ENCODE results near the gene KISS1. TPM values are rescaled to one million over a fixed set of nuclear protein-coding genes. Genes with fewer than 3 reads are reported as not detected.

The KISS1 gene
- total RNA-seq, 1 experiment from 2014 or later = not detected

DNA sequence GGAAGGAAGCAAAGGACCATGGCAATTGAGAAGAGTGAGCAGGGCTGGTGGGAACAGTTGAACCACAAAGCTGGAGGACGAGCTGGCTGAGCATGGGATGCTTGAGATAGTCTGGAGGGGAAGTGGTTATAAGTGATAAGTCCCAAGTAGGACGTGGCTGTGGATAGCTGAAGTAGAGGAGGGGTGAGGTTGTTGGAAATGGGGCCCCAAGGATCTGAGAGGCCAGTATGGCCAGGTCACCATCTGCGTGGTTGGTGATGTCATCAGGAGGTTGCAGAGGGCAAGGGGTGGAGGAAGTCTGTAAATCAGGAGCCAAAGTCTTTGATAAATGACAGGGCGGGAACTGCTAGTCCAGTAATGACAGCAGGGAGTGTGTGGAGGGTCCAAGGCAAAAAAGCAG, 19.2 kb downstream of the KISS1 start:
- Histone ChIP-seq H3K9ac (ENCODE audit: low read length) (no peak overlapping the region), H3K4me2 (ENCODE audit: low read depth, low read length, poor library complexity, severe bottlenecking) (no peak overlapping the region), H3K79me2 (ENCODE audit: low read length) (no peaks in the 10 kb centered on the region)

DNA sequence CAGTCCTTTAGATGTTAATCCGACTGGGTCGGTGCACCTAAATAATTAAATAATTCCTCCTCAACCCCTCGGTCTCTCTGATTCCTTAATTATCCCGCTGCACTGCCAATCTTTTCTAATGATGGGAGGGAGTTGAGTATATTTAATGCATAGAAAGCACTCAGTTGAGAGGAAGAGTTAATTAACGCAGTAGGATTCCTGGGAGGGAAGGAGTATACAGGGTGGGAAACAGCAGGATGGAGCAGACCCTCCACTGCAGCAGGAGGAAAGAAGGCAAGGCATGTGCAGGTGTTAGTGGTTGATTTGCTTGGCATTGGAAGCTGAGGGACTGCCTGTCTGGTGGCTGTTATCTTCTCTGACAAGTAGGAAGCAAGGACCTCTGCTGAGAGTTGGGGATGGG, 20.2 kb downstream of the KISS1 start:
- no peak for DNase-seq
- H3K27ac ChIP-seq (ENCODE audit: low read length) = no peak overlapping the region
- H3K36me3 ChIP-seq (ENCODE audit: insufficient read depth, low read length) = no peaks in the 10 kb centered on the region
- H3K9me3 ChIP-seq (ENCODE audit: low read length) = no peaks in the 10 kb centered on the region
- H3K9ac ChIP-seq (ENCODE audit: low read length) = no peak overlapping the region
- no peaks in the 10 kb centered on the region for H3K4me1 ChIP-seq (ENCODE audit: low read length)
- H3K4me3 ChIP-seq (ENCODE audit: low read length) = no peak overlapping the region
- no peaks in the 10 kb centered on the region for H3K9me2 ChIP-seq (replicated peaks; ENCODE audit: insufficient read depth, low read length)
- no peak overlapping the region for H2AFZ ChIP-seq (ENCODE audit: low read length)
- H3K27me3 ChIP-seq (ENCODE audit: low read length) = no peaks in the 10 kb centered on the region
- H4K20me1 ChIP-seq (ENCODE audit: insufficient read depth, low read depth, low read length) = no peaks in the 10 kb centered on the region
- no peak overlapping the region for H3K4me2 ChIP-seq (ENCODE audit: low read depth, low read length, poor library complexity, severe bottlenecking)
- H3K79me2 ChIP-seq (ENCODE audit: low read length) = no peaks in the 10 kb centered on the region

More for the DNA sequence above, 19.2 kb downstream of the KISS1 start:
- H3K27ac ChIP-seq (ENCODE audit: low read length) = no peak overlapping the region
- no peaks in the 10 kb centered on the region for H3K9me2 ChIP-seq (replicated peaks; ENCODE audit: insufficient read depth, low read length)
- no peaks in the 10 kb centered on the region for H4K20me1 ChIP-seq (ENCODE audit: insufficient read depth, low read depth, low read length)
- H3K4me1 ChIP-seq (ENCODE audit: low read length) = no peaks in the 10 kb centered on the region
- no peaks in the 10 kb centered on the region for H3K27me3 ChIP-seq (ENCODE audit: low read length)
- H3K36me3 ChIP-seq (ENCODE audit: insufficient read depth, low read length) = no peaks in the 10 kb centered on the region
- H3K9me3 ChIP-seq (ENCODE audit: low read length) = no peaks in the 10 kb centered on the region
- no peak for DNase-seq
- H2AFZ ChIP-seq (ENCODE audit: low read length) = no peak overlapping the region
- no peak overlapping the region for H3K4me3 ChIP-seq (ENCODE audit: low read length)

DNA sequence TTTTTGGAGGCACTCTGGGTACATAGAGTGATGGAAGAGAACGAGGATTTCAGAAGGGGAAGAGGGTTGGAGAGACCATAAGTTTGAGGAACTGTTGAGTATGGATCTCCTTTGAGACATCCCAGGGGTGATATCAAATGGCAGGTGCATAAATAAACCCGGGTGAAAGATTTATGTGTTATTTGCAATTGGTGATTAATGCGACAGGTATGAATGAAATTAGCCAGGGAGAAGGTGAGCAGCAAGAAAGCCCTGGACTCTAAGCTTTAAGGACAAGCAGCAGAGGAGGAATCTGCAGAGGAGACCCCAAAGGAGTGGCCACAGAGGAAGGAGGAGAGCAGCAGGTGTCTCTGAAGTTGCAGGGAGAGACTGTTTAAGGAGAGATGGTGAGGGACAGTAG, 21.3 kb downstream of the KISS1 start:
- H2AFZ ChIP-seq (ENCODE audit: low read length) = no peak overlapping the region
- no peak overlapping the region for H3K4me2 ChIP-seq (ENCODE audit: low read depth, low read length, poor library complexity, severe bottlenecking)
- no peaks in the 10 kb centered on the region for H3K36me3 ChIP-seq (ENCODE audit: insufficient read depth, low read length)
- H3K9me3 ChIP-seq (ENCODE audit: low read length) = no peaks in the 10 kb centered on the region
- H4K20me1 ChIP-seq (ENCODE audit: insufficient read depth, low read depth, low read length) = no peaks in the 10 kb centered on the region
- no peak for DNase-seq
- no peaks in the 10 kb centered on the region for H3K27me3 ChIP-seq (ENCODE audit: low read length)
- no peaks in the 10 kb centered on the region for H3K79me2 ChIP-seq (ENCODE audit: low read length)
- H3K9ac ChIP-seq (ENCODE audit: low read length) = no peak overlapping the region
- H3K9me2 ChIP-seq (replicated peaks; ENCODE audit: insufficient read depth, low read length) = no peaks in the 10 kb centered on the region
- no peaks in the 10 kb centered on the region for H3K4me1 ChIP-seq (ENCODE audit: low read length)
- no peak overlapping the region for H3K4me3 ChIP-seq (ENCODE audit: low read length)
- no peak overlapping the region for H3K27ac ChIP-seq (ENCODE audit: low read length)

DNA sequence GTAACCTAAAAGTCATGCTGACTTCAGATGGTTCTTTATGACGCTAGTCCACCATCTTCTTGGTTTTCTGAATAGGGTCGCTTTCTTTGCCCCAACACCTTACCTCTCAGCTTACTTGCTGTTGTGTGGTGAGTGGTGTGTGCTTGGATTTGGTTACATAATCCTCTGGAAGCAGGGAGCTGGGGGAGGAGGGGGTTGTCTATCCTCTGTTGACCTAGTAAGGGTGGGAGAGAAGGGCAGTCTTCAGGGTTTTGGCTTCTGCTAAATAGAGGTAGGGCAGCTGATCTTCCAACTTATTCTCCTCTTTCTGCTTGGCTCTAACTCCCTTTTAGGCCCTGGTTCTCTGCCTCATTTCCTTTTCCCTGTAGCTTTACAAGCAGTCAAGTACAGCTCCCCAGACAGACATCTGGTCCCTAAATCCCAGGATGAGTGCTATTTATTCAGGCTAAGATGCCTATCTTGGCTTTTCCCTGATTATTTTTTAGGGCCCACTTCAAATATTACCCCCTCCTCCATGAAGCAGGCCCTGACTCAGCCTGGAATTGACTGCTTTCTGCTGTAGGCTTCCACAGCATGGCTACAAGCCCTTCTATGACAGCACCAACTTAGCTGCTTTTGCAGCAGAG, 23.8 kb downstream of the KISS1 start:
- Histone ChIP-seq H4K20me1 (ENCODE audit: insufficient read depth, low read depth, low read length) (no peaks in the 10 kb centered on the region), H3K4me2 (ENCODE audit: low read depth, low read length, poor library complexity, severe bottlenecking) (no peak overlapping the region), H3K27ac (ENCODE audit: low read length) (no peak overlapping the region), H3K4me3 (ENCODE audit: low read length) (no peak overlapping the region), H3K9me3 (ENCODE audit: low read length) (no peaks in the 10 kb centered on the region), H3K9ac (ENCODE audit: low read length) (no peak overlapping the region), H3K4me1 (ENCODE audit: low read length) (no peaks in the 10 kb centered on the region), H2AFZ (ENCODE audit: low read length) (no peak overlapping the region), H3K36me3 (ENCODE audit: insufficient read depth, low read length) (no peaks in the 10 kb centered on the region), H3K9me2 (replicated peaks; ENCODE audit: insufficient read depth, low read length) (no peaks in the 10 kb centered on the region), H3K79me2 (ENCODE audit: low read length) (no peaks in the 10 kb centered on the region), H3K27me3 (ENCODE audit: low read length) (no peaks in the 10 kb centered on the region)
- DNase-seq = no peak

GRCh38 chr1:204171751-204172178, 24.5 kb downstream of the KISS1 start:
- Histone ChIP-seq H3K4me3 (ENCODE audit: low read length) (no peak overlapping the region), H3K9me2 (replicated peaks; ENCODE audit: insufficient read depth, low read length) (no peaks in the 10 kb centered on the region), H3K4me2 (ENCODE audit: low read depth, low read length, poor library complexity, severe bottlenecking) (no peak overlapping the region), H3K36me3 (ENCODE audit: insufficient read depth, low read length) (no peaks in the 10 kb centered on the region), H3K27me3 (ENCODE audit: low read length) (no peaks in the 10 kb centered on the region), H3K9ac (ENCODE audit: low read length) (no peak overlapping the region), H4K20me1 (ENCODE audit: insufficient read depth, low read depth, low read length) (no peaks in the 10 kb centered on the region), H3K79me2 (ENCODE audit: low read length) (no peaks in the 10 kb centered on the region), H3K4me1 (ENCODE audit: low read length) (no peaks in the 10 kb centered on the region), H2AFZ (ENCODE audit: low read length) (no peak overlapping the region), H3K27ac (ENCODE audit: low read length) (no peak overlapping the region), H3K9me3 (ENCODE audit: low read length) (no peaks in the 10 kb centered on the region)
- no peak for DNase-seq

DNA sequence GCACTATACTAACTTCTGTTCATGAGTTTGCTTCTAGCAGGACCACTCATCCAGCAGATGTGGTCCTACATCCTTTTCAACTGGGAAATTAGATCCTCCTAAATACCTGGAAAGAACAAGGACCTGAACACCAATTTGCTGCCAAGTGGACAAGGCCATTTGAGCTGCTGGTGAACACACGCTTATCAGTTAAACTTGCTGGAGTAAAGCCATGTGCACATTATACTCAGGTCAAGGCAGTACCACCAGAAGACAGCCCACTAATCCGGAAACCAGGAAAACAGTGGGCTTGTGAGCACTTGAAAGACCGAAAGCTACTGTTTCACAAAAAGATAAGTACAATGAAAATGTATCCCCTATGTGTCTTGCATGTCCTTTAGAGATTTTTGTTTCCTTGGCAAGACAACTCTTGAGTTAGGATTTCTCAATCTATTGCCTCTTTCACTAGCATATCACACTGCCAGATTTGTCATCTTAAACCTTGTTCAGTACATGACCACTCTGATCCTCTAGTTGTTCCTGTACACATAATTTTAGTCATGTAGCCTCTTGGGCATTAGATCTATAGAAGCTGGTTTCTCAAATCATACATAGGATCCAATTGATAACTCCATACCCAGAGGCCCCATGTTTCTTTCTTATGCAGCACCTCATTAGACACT, 25.7 kb downstream of the KISS1 start:
- Histone ChIP-seq H3K79me2 (ENCODE audit: low read length) (no peaks in the 10 kb centered on the region), H3K4me3 (ENCODE audit: low read length) (no peak overlapping the region), H2AFZ (ENCODE audit: low read length) (no peak overlapping the region), H3K9ac (ENCODE audit: low read length) (no peak overlapping the region), H3K4me1 (ENCODE audit: low read length) (no peaks in the 10 kb centered on the region), H3K36me3 (ENCODE audit: insufficient read depth, low read length) (no peaks in the 10 kb centered on the region), H4K20me1 (ENCODE audit: insufficient read depth, low read depth, low read length) (no peaks in the 10 kb centered on the region), H3K27ac (ENCODE audit: low read length) (no peak overlapping the region), H3K27me3 (ENCODE audit: low read length) (no peaks in the 10 kb centered on the region), H3K9me2 (replicated peaks; ENCODE audit: insufficient read depth, low read length) (no peaks in the 10 kb centered on the region), H3K9me3 (ENCODE audit: low read length) (no peaks in the 10 kb centered on the region), H3K4me2 (ENCODE audit: low read depth, low read length, poor library complexity, severe bottlenecking) (no peak overlapping the region)
- no peak for DNase-seq

- no peak for DNase-seq
These were observed 26.4 kb downstream of the KISS1 start for GRCh38 chr1:204169858-204170257.

GRCh38 chr1:204167730-204168129, 28.6 kb downstream of the KISS1 start:
- no peaks in the 10 kb centered on the region for H3K9me2 ChIP-seq (replicated peaks; ENCODE audit: insufficient read depth, low read length)
- H3K27me3 ChIP-seq (ENCODE audit: low read length) = no peaks in the 10 kb centered on the region
- no peak overlapping the region for H3K9ac ChIP-seq (ENCODE audit: low read length)
- no peak overlapping the region for H2AFZ ChIP-seq (ENCODE audit: low read length)
- H4K20me1 ChIP-seq (ENCODE audit: insufficient read depth, low read depth, low read length) = no peaks in the 10 kb centered on the region
- H3K4me1 ChIP-seq (ENCODE audit: low read length) = no peaks in the 10 kb centered on the region
- H3K79me2 ChIP-seq (ENCODE audit: low read length) = no peaks in the 10 kb centered on the region
- H3K4me3 ChIP-seq (ENCODE audit: low read length) = no peak overlapping the region
- no peaks in the 10 kb centered on the region for H3K9me3 ChIP-seq (ENCODE audit: low read length)
- no peak overlapping the region for H3K4me2 ChIP-seq (ENCODE audit: low read depth, low read length, poor library complexity, severe bottlenecking)
- no peaks in the 10 kb centered on the region for H3K36me3 ChIP-seq (ENCODE audit: insufficient read depth, low read length)
- DNase-seq = no peak
- H3K27ac ChIP-seq (ENCODE audit: low read length) = no peak overlapping the region

More at GRCh38 chr1:204169858-204170257, 26.4 kb downstream of the KISS1 start:
- H3K36me3 ChIP-seq (ENCODE audit: insufficient read depth, low read length) = no peaks in the 10 kb centered on the region
- H3K4me1 ChIP-seq (ENCODE audit: low read length) = no peaks in the 10 kb centered on the region
- no peaks in the 10 kb centered on the region for H3K9me2 ChIP-seq (replicated peaks; ENCODE audit: insufficient read depth, low read length)
- H3K27ac ChIP-seq (ENCODE audit: low read length) = no peak overlapping the region
- no peak overlapping the region for H3K9ac ChIP-seq (ENCODE audit: low read length)
- H3K27me3 ChIP-seq (ENCODE audit: low read length) = no peaks in the 10 kb centered on the region
- no peaks in the 10 kb centered on the region for H3K9me3 ChIP-seq (ENCODE audit: low read length)
- no peak overlapping the region for H3K4me2 ChIP-seq (ENCODE audit: low read depth, low read length, poor library complexity, severe bottlenecking)
- H4K20me1 ChIP-seq (ENCODE audit: insufficient read depth, low read depth, low read length) = no peaks in the 10 kb centered on the region
- no peak overlapping the region for H2AFZ ChIP-seq (ENCODE audit: low read length)
- no peak overlapping the region for H3K4me3 ChIP-seq (ENCODE audit: low read length)
- H3K79me2 ChIP-seq (ENCODE audit: low read length) = no peaks in the 10 kb centered on the region

All from Karpas-422 (cell line).